GM19238 (cell line): ENCODE data around the gene TMEM129.
"Not testable (repeated sequence)": the region's sequence is repeated elsewhere in the genome, so short reads cannot be mapped to it uniquely, and the experiment has no call there.

Experiments
- DNase-seq: peaks from one replicate; pipeline ENCODE4 v3.0.0; 2011; ENCODE audit warnings: low spot score; ENCODE audit not compliant: insufficient read length

The TMEM129 gene

GRCh38 chr4:1721666-1722550 is 785 bp upstream of the TMEM129 start:
- DNase-seq, result no peak

- peak; percentile 58 for DNase-seq
These were observed 750 bp downstream of the TMEM129 start for GRCh38 chr4:1720163-1720983.

GRCh38 chr4:1718095-1718850 is 2.9 kb downstream of the TMEM129 start:
- DNase-seq, result no peak

- no peak for DNase-seq
These were observed 3.7 kb downstream of the TMEM129 start for GRCh38 chr4:1717129-1718094.

GRCh38 chr4:1716065-1716945 is 4.8 kb downstream of the TMEM129 start:
- no peak for DNase-seq

- no peak for DNase-seq
These were observed 5.9 kb downstream of the TMEM129 start for GRCh38 chr4:1715002-1715758.

GRCh38 chr4:1714303-1715001 is 6.7 kb downstream of the TMEM129 start:
- no peak for DNase-seq

- DNase-seq, result no peak
These were observed 7.9 kb downstream of the TMEM129 start for GRCh38 chr4:1713003-1713851.

- DNase-seq, result peak; percentile 99
These were observed 8.7 kb downstream of the TMEM129 start, which contains the start of gene SLBP for GRCh38 chr4:1712216-1713002. Gene SLBP, minus strand, starts transcription at chr4:1712319. Its CDS starts 131 bp downstream, at chr4:1712188.

- no peak for DNase-seq
These were observed 9.4 kb downstream of the TMEM129 start for GRCh38 chr4:1711571-1712215.

GRCh38 chr4:1711055-1711570 is 10.0 kb downstream of the TMEM129 start:
- DNase-seq, result no peak

GRCh38 chr4:1708581-1708980 is 12.5 kb downstream of the TMEM129 start:
- no peak for DNase-seq

GRCh38 chr4:1706358-1706757 is 14.8 kb downstream of the TMEM129 start:
- no peak for DNase-seq

GRCh38 chr4:1705732-1706131 is 15.4 kb downstream of the TMEM129 start:
- DNase-seq, result no peak

GRCh38 chr4:1703867-1704266 is 17.3 kb downstream of the TMEM129 start:
- DNase-seq, result no peak

- not testable (repeated sequence) for DNase-seq
These were observed 19.5 kb downstream of the TMEM129 start for GRCh38 chr4:1701671-1702070.
